Measurements from ENCODE around the gene P2RY6. TPM values are rescaled to one million over a fixed set of nuclear protein-coding genes. Genes with fewer than 3 reads are reported as not detected.

P2RY6 gene
- total and polyA plus RNA-seq, 2 of the 4 experiments (the other 2 are of a cell fraction): 0.44 TPM; not detected in 1

GRCh38 chr11:73236205-73236765, 35.9 kb upstream of the P2RY6 start:
- dilution Hi-C loops (cut with HindIII; ENCODE audit: low sequenced_read_pairs, unreplicated experiment) (no loop called here), intact Hi-C loops (cut with micrococcal nuclease) (no loop called here), in situ Hi-C loops (cut with MboI; ENCODE audit: low sequenced_read_pairs) (no loop called here)
- no peak overlapping the region for H2BK120ac ChIP-seq (ENCODE audit: low read depth, low read length)
- no peak overlapping the region for H3K9ac ChIP-seq (ENCODE audit: low read depth, low read length)
- peaks cover 11% of the 10 kb centered on the region for H3K9me1 ChIP-seq (ENCODE audit: insufficient read depth, low read length)
- no peak for TF ChIP-seq MAFK (IDR thresholded peaks at IDR 0.05; ENCODE audit: low read depth, low read length)
- no peak for TF ChIP-seq CEBPB (IDR thresholded peaks at IDR 0.05; ENCODE audit: low read depth, low read length)
- TF ChIP-seq MXI1 (IDR thresholded peaks at IDR 0.05; ENCODE audit: borderline replicate concordance, low read depth, low read length): no peak
- TF ChIP-seq USF2 (IDR thresholded peaks at IDR 0.05; ENCODE audit: low read depth, low read length): no peak
- no peak overlapping the region for H4K5ac ChIP-seq (ENCODE audit: low read depth, low read length)
- H3K4me2 ChIP-seq (ENCODE audit: low read depth, low read length): no peak overlapping the region
- no peak overlapping the region for H4K91ac ChIP-seq (ENCODE audit: insufficient read depth, low read depth, low read length)
- no peak overlapping the region for H3K4me3 ChIP-seq (ENCODE audit: insufficient read depth, low read depth, low read length)
- H3K79me1 ChIP-seq (ENCODE audit: low read depth in 1 of 2, low read length in 2 of 2): no peaks in the 10 kb centered on the region
- H4K20me1 ChIP-seq (ENCODE audit: insufficient read depth, low read length): no peaks in the 10 kb centered on the region
- no peak overlapping the region for H2AK5ac ChIP-seq (ENCODE audit: low read depth, low read length)
- no peaks in the 10 kb centered on the region for H3K9me3 ChIP-seq (ENCODE audit: control insufficient read depth, insufficient read depth, low read length)
- no peak overlapping the region for H3K4ac ChIP-seq (ENCODE audit: low read depth, low read length)
- 100% methylated on average over 1 of the region's 4 CpGs; no CpG with 5 or more reads in 1 of the 2 experiments for WGBS, 2 experiments (ENCODE audit: extremely low coverage in 2 of 2, insufficient read length in 1 of 2)
- no peaks in the 10 kb centered on the region for H3K36me3 ChIP-seq (ENCODE audit: control insufficient read depth, insufficient read depth, low read length)
- H2BK5ac ChIP-seq (ENCODE audit: low read depth, low read length, poor library complexity, severe bottlenecking): no peak overlapping the region
- no peak overlapping the region for H2AFZ ChIP-seq (replicated peaks; ENCODE audit: low read length, poor library complexity)
- no peak overlapping the region for H3K56ac ChIP-seq (ENCODE audit: extremely low read depth, insufficient read depth, low read length)
- H2BK20ac ChIP-seq (ENCODE audit: low read depth, low read length): no peak overlapping the region
- ATAC-seq (ENCODE audit: low read depth) (no peak), DNase-seq (no peak)
- H3K27ac ChIP-seq (ENCODE audit: insufficient read depth, low read length): no peak overlapping the region
- BruUV-seq (replicated peaks): no TSS peak
- ChIA-PET CTCF (interaction anchor here (0.6 to 1.5 kb wide), 5 partner anchors 8 to 115 kb away, joined by 3 to 6 read pairs (median 5); no protein-coding TSS in a partner anchor), POLR2A (ENCODE audit: unreplicated experiment) (no interaction called here)
- no peak overlapping the region for H3K18ac ChIP-seq (ENCODE audit: low read depth, low read length)
- no peak overlapping the region for H4K8ac ChIP-seq (ENCODE audit: low read depth in 2 of 2, low read length in 2 of 2)
- H3K14ac ChIP-seq (replicated peaks; ENCODE audit: low read depth, low read length): no peak overlapping the region
- H3K23ac ChIP-seq (ENCODE audit: low read depth, low read length): no peak overlapping the region
- H2BK15ac ChIP-seq (ENCODE audit: low read depth, low read length): no peak overlapping the region; the same call in 2 of the 3 replicates
- H3K4me1 ChIP-seq (ENCODE audit: control insufficient read depth, insufficient read depth, low read length): peaks cover 17% of the 10 kb centered on the region
- H2AK9ac ChIP-seq (replicated peaks; ENCODE audit: low read depth, low read length, poor library complexity): no peak overlapping the region
- no peaks in the 10 kb centered on the region for H3K27me3 ChIP-seq (ENCODE audit: control insufficient read depth, insufficient read depth, low read length)

Data from IMR-90 (cell line).